ENCODE data around the gene ERBB3. TPM values are rescaled to one million over a fixed set of nuclear protein-coding genes. Genes with fewer than 3 reads are reported as not detected.
A peak's percentile ranks its signal among the peaks of the same experiment; 100 is the strongest.
"Not testable (repeated sequence)": the region's sequence is repeated elsewhere in the genome, so short reads cannot be mapped to it uniquely, and the experiment has no call there.

The ERBB3 gene
- total RNA-seq, result 1 to 10 TPM in 1 of 2 experiments, under 1 TPM in 1; 0.94 to 1.8 TPM

GRCh38 chr12:56079723-56080555, at the start of gene ERBB3:
Gene ERBB3, plus strand, starts transcription at chr12:56080165. Its CDS starts 136 bp downstream, at chr12:56080301.
- peak within 1 kb of the TSS; percentile 76 for H3K4me3 Mint-ChIP-seq
- ATAC-seq, result peak; percentile 82
- H3K9me3 Mint-ChIP-seq (ENCODE audit: low read depth), result no peaks in the 10 kb centered on the region
- CTCF ChIA-PET, result interaction anchor here (0.8 to 3.1 kb wide), 17 partner anchors 11 to 154 kb away, joined by 3 to 13 read pairs (median 4); partner anchors contain the start of genes PA2G4 and ZC3H10
- H3K36me3 Mint-ChIP-seq, result no peaks in the 10 kb centered on the region
- no peak within 1 kb of the TSS for H3K27ac Mint-ChIP-seq
- peaks cover 30% of the 10 kb centered on the region for H3K27me3 Mint-ChIP-seq
- peak; percentile 76 for DNase-seq
- peaks cover 14% of the 10 kb centered on the region for H3K4me1 Mint-ChIP-seq

GRCh38 chr12:56031987-56032386, 48.0 kb upstream of the ERBB3 start:
- peak overlapping the region; percentile 48 for H3K27ac Mint-ChIP-seq
- peaks cover 62% of the 10 kb centered on the region for H3K36me3 Mint-ChIP-seq
- peak; percentile 46 for DNase-seq
- no peaks in the 10 kb centered on the region for H3K27me3 Mint-ChIP-seq
- H3K4me3 Mint-ChIP-seq, result no peak overlapping the region
- ATAC-seq, result no peak
- no peaks in the 10 kb centered on the region for H3K9me3 Mint-ChIP-seq (ENCODE audit: low read depth)
- H3K4me1 Mint-ChIP-seq, result peaks cover 58% of the 10 kb centered on the region
- CTCF ChIA-PET, result interaction anchor here (1.0 to 1.1 kb wide), 2 partner anchors 17 to 36 kb away, joined by 3 read pairs; no protein-coding TSS in a partner anchor

GRCh38 chr12:56034586-56035332, 45.2 kb upstream of the ERBB3 start:
- Mint-ChIP-seq H3K4me3 (no peak overlapping the region), H3K27me3 (no peaks in the 10 kb centered on the region), H3K27ac (peak overlapping the region; percentile 59), H3K9me3 (ENCODE audit: low read depth) (no peaks in the 10 kb centered on the region), H3K36me3 (peaks cover 47% of the 10 kb centered on the region), H3K4me1 (peaks cover 59% of the 10 kb centered on the region)
- CTCF ChIA-PET, result interaction anchor here (1.0 to 2.4 kb wide), 4 partner anchors 10 to 296 kb away, joined by 3 to 14 read pairs (median 4); no protein-coding TSS in a partner anchor
- DNase-seq, result peak; percentile 76
- peak; percentile 64 for ATAC-seq

- no peak overlapping the region for H3K4me3 Mint-ChIP-seq
- DNase-seq (no peak), ATAC-seq (no peak)
- H3K27me3 Mint-ChIP-seq, result no peaks in the 10 kb centered on the region
- H3K27ac Mint-ChIP-seq, result no peak overlapping the region
- H3K36me3 Mint-ChIP-seq, result peaks cover 37% of the 10 kb centered on the region
- H3K4me1 Mint-ChIP-seq, result peaks cover 62% of the 10 kb centered on the region
- no peaks in the 10 kb centered on the region for H3K9me3 Mint-ChIP-seq (ENCODE audit: low read depth)
- CTCF ChIA-PET, result interaction anchor here (1.5 to 5.5 kb wide), 4 partner anchors 15 to 299 kb away, joined by 5 to 58 read pairs (median 6); partner anchors contain the start of gene SUOX
These were observed 42.8 kb upstream of the ERBB3 start for GRCh38 chr12:56037161-56037560.

- CTCF ChIA-PET, result interaction anchor here (1.5 to 5.5 kb wide), 4 partner anchors 16 to 299 kb away, joined by 5 to 58 read pairs (median 8); partner anchors contain the start of genes PA2G4 and SUOX
- no peak overlapping the region for H3K27ac Mint-ChIP-seq
- H3K27me3 Mint-ChIP-seq, result no peaks in the 10 kb centered on the region
- H3K36me3 Mint-ChIP-seq, result peaks cover 35% of the 10 kb centered on the region
- DNase-seq, result no peak
- no peak overlapping the region for H3K4me3 Mint-ChIP-seq
- H3K9me3 Mint-ChIP-seq (ENCODE audit: low read depth), result no peaks in the 10 kb centered on the region
- H3K4me1 Mint-ChIP-seq, result peaks cover 60% of the 10 kb centered on the region
- no peak for ATAC-seq
These were observed 41.8 kb upstream of the ERBB3 start for GRCh38 chr12:56038022-56038655.

GRCh38 chr12:56040151-56040550, 39.8 kb upstream of the ERBB3 start:
- Mint-ChIP-seq H3K4me1 (peaks cover 56% of the 10 kb centered on the region), H3K27ac (peak overlapping the region; percentile 97), H3K9me3 (ENCODE audit: low read depth) (no peaks in the 10 kb centered on the region), H3K27me3 (no peaks in the 10 kb centered on the region), H3K4me3 (no peak overlapping the region), H3K36me3 (peaks cover 41% of the 10 kb centered on the region)
- CTCF ChIA-PET, result interaction anchor here (1.0 to 5.5 kb wide), 10 partner anchors 8 to 302 kb away, joined by 3 to 58 read pairs (median 7); partner anchors contain the start of genes PA2G4, PYM1, RAB5B and SUOX
- DNase-seq, result no peak
- no peak for ATAC-seq

- Mint-ChIP-seq H3K36me3 (peaks cover 35% of the 10 kb centered on the region), H3K9me3 (ENCODE audit: low read depth) (no peaks in the 10 kb centered on the region)
- ATAC-seq, result no peak
These were observed 38.9 kb upstream of the ERBB3 start for GRCh38 chr12:56040963-56041551.

GRCh38 chr12:56041552-56042429, 38.2 kb upstream of the ERBB3 start, which contains the start of gene RPS26:
Gene RPS26, plus strand, starts transcription at chr12:56041918. Its CDS starts 249 bp downstream, at chr12:56042167.
- DNase-seq, result peak; percentile 97
- CTCF ChIA-PET, result interaction anchor here (1.0 to 5.5 kb wide), 10 partner anchors 9 to 303 kb away, joined by 3 to 58 read pairs (median 7); partner anchors contain the start of genes ORMDL2, PA2G4, RAB5B and SARNP
- peaks cover 33% of the 10 kb centered on the region for H3K36me3 Mint-ChIP-seq
- H3K4me3 Mint-ChIP-seq, result peak within 1 kb of the TSS; percentile 93
- peak within 1 kb of the TSS; percentile 97 for H3K27ac Mint-ChIP-seq
- peak; percentile 91 for ATAC-seq
- H3K9me3 Mint-ChIP-seq (ENCODE audit: low read depth), result no peaks in the 10 kb centered on the region
- no peaks in the 10 kb centered on the region for H3K27me3 Mint-ChIP-seq
- peaks cover 53% of the 10 kb centered on the region for H3K4me1 Mint-ChIP-seq

More at GRCh38 chr12:56040963-56041551, 38.9 kb upstream of the ERBB3 start:
- Mint-ChIP-seq H3K27me3 (no peaks in the 10 kb centered on the region), H3K4me1 (peaks cover 48% of the 10 kb centered on the region), H3K27ac (peak overlapping the region; percentile 97), H3K4me3 (peak overlapping the region; percentile 93)
- CTCF ChIA-PET, result interaction anchor here (0.8 to 5.5 kb wide), 14 partner anchors 8 to 303 kb away, joined by 3 to 58 read pairs (median 4); partner anchors contain the start of genes ORMDL2, PA2G4, PYM1 and RAB5B
- peak; percentile 44 for DNase-seq

GRCh38 chr12:56042430-56042813, 37.5 kb upstream of the ERBB3 start:
- peak overlapping the region; percentile 93 for H3K4me3 Mint-ChIP-seq
- H3K4me1 Mint-ChIP-seq, result peaks cover 49% of the 10 kb centered on the region
- H3K36me3 Mint-ChIP-seq, result peaks cover 32% of the 10 kb centered on the region
- H3K27ac Mint-ChIP-seq, result peak overlapping the region; percentile 97
- DNase-seq; H3K9me3 Mint-ChIP-seq (ENCODE audit: low read depth); CTCF ChIA-PET; H3K27me3 Mint-ChIP-seq; ATAC-seq: not testable (repeated sequence)

- CTCF ChIA-PET, result interaction anchor here (2.4 to 2.7 kb wide), 2 partner anchors 46 to 75 kb away, joined by 11 to 15 read pairs; partner anchors contain the start of genes RPL41, SUOX and ZC3H10
- Mint-ChIP-seq H3K4me3 (peak overlapping the region; percentile 93), H3K4me1 (peaks cover 47% of the 10 kb centered on the region), H3K27ac (peak overlapping the region; percentile 97), H3K36me3 (peaks cover 32% of the 10 kb centered on the region), H3K9me3 (ENCODE audit: low read depth) (no peaks in the 10 kb centered on the region), H3K27me3 (no peaks in the 10 kb centered on the region)
- DNase-seq (no peak), ATAC-seq (no peak)
These were observed 37.1 kb upstream of the ERBB3 start for GRCh38 chr12:56042843-56043242.

GRCh38 chr12:56046027-56046780, 33.8 kb upstream of the ERBB3 start:
- ATAC-seq (no peak), DNase-seq (no peak)
- Mint-ChIP-seq H3K4me1 (peaks cover 28% of the 10 kb centered on the region), H3K27me3 (no peaks in the 10 kb centered on the region), H3K9me3 (ENCODE audit: low read depth) (no peaks in the 10 kb centered on the region), H3K4me3 (no peak overlapping the region), H3K36me3 (peaks cover 28% of the 10 kb centered on the region), H3K27ac (peak overlapping the region; percentile 72)
- CTCF ChIA-PET, result interaction anchor here (1.0 to 4.7 kb wide), 24 partner anchors 13 to 591 kb away, joined by 3 to 45 read pairs (median 6); partner anchors contain the start of genes ESYT1, PA2G4, RNF41 and SMARCC2
